ENCODE measurements around the gene RNF217.

RNF217 gene

DNA sequence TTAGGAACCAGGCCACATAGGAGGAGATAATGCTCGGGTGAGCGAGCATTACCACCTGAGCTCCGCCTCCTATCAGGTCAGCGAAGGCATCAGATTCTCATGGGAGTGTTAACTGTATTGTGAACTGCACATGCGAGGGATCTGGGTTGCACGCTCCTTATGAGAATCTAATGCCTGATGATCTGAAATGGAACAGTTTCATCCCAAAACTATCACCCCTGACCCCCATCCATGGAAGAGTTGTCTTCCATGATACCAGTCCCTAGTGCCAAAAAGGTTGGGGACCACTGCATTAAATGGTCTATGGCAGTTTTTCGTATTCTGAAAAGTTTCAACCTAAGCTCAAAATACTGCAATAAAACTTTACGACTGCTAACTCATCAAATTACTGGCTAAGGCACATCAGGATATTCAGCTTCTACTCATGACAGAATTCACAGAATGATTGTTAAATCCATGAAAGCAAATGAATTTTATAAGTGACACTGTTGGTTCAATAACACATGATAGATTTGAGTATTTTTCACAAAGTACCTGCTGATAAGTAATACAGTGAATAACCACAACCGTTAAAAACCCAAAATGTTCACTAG is 25.9 kb downstream of the RNF217 start:
- no peak for DNase-seq (ENCODE audit: low spot score)

DNA sequence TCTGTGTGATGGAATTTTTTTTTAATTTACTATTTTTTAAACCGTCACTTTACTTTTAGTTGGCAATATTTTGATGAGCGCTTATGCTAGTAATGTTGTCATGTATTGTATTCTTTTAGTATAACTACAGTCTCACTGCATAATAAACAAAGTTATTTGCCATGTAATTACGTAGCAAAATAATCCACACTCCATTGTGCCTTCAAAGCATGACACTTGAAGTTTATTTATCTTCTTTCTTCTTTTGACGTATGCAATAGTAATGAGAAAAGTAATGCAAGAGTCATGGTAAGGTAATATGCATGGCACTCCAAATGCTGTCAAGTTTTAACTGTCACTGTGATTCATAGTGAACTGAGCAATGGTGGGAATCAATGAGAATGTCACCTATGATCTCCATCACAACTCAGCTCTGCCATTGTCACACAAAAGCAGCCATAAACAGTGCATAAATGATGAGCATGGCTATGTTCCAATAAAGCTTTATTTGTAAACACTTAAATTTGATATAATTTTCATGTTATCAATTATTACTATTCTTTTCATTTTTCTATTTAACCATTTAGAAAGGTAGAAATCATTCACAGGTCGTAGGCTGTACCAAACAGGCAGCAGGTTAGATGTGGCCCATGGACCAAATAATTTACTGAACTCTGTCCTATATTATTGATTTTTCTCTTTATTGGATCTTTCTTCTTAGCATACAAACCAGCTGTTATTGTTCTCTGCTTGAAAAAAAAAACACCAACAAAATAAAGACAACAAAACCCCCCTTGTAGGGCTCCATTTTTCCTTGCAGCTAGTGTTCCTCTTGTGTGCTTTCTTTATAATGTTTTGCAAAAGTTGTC is 27.1 kb downstream of the RNF217 start:
- no peak for DNase-seq (ENCODE audit: low spot score)

DNA sequence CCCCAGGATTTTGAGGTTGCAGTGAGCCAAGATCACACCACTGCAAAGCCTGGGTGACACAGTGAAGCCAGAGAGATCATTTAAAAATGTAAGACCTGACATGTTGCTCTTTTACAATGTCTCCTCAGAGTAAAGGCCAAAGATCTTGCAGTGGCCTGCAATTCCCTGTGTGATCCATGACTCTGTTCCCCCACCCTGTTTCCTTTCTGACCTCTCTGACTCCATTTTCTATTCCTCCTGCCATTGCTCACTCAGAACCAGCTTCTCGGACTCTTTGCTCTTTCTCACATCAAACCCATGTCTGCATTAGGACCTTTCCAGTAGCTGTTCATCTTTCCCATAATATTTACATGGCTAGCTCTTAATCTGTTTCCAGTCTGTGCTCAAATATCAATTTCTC is 28.8 kb downstream of the RNF217 start:
- no peak for DNase-seq (ENCODE audit: low spot score)

DNA sequence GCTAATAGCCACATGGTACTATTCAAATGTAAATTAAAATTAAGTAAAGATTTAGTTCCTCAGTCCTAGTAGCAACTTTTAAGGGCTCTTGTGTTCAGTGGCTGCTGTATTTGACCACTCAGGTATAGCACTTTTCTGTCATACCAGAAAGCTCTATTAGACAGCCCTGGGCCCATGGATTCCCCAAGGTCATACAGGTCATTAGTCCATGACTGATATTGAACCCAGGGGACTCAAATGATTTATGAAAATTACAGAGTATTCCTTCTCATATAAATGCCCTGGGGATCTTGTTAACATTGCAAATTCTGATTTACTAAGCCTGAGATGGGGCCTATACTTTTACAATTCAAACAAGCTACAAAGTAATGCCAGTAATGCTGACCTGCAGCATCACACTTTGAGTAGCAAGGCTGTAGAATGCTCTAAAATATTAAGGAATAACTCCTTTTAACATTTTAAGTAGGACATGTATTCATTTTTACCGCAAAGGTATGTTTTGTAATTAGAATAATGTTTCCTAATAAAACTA is 29.6 kb downstream of the RNF217 start:
- DNase-seq (ENCODE audit: low spot score), result no peak

DNA sequence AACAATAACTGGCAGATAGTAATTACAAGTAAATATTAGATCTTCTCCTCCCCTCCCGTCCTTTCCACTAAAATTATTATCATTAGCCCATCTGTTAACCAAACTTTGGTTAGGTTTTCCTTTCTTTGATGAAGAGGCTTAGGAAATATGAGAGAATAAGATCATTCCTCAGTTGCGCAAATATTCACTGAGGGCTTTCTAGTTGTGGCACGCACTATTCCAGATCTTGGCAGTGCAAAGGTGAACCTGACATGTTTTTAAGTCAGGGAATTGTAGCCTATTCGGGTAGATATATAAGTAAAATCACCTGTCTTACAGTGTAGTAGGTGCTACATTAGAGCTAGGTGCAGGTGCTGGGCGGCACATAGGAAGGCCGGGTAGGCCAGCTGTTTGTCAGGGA is 31.1 kb downstream of the RNF217 start:
- DNase-seq (ENCODE audit: low spot score), result no peak

DNA sequence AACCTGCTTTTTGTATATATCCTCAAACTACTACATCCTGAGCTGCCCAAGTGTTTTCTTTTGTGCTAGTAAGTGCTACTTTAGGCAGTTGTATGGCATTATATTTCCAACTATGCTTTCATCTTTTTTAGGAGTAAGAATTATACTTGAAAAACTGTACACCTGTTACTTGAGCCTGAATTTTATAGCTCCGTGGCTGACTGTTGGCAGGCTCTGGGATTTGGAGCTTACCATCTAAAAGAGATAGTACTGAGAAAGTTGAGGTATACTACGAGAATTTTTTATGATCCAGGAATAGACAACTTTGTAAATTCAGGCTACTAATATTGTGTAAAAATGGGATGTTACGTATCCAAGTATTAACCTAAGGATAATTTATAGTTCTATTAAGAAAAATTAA is 32.4 kb downstream of the RNF217 start:
- DNase-seq (ENCODE audit: low spot score), result no peak

DNA sequence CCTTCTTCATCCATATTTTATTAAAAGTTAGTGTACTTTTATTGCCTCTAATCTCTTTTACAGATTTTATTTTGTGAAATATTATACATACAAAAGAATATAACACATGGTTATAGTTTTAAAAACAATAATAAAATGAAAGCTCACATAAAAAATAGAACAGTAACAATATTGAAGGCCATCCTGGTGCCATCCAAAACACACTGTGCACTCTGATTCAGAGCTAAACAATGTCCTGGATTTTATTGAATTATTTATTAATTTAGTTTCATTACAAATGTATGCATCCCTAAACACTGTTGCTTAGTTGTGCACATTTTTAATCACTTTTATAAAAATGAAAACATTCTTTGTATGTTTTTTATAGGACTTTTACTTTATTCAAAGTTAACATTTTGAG is 32.9 kb downstream of the RNF217 start:
- no peak for DNase-seq (ENCODE audit: low spot score)

DNA sequence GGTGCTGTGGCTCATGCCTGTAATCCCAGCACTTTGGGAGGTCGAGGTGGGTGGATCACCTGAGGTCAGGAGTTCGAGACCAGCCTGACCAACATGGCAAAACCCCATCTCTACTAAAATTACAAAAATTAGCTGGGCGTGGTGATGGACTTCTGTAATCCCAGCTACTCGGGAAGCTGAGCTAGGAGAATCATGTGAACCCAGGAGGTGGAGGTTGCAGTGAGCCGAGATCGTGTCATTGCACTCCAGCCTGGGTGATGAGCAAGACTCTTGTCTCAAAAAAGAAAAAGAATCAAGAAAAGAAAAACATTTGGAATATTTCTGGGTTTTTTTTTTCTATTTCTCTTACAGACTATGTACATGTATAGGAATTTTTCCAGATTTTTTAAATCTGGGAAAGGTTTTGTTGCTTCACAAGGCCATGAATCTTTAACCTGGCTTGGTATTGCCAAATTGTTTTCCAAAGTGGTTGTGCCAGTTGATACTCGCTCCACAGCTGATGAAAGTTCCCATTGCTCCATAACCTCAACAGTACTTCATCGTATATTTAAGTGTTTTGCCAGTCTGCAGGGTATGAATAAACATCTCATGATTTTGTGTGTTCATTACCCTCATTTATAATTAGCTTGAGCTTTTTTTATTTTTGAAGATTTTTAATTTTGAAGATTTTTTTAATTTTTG is 33.5 kb downstream of the RNF217 start:
- no peak for DNase-seq (ENCODE audit: low spot score)

DNA sequence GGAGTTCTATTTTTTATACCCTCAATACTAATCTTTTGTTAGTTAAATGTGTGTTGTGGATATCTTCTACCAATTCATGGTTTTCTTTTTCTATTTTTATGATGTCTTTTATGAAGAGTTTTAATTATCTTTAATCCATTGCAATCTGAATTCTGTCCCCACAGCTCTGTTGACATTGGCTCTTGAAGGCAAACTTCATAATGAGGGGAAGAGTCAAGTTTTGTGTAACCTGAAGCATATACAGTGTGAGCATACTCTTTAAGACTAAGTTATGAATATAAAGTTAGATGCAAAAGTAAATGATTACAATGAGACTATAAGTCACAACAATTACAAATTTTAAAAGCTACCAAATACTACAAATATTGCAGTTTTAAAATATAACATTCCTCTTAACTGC is 34.2 kb downstream of the RNF217 start:
- no peak for DNase-seq (ENCODE audit: low spot score)

DNA sequence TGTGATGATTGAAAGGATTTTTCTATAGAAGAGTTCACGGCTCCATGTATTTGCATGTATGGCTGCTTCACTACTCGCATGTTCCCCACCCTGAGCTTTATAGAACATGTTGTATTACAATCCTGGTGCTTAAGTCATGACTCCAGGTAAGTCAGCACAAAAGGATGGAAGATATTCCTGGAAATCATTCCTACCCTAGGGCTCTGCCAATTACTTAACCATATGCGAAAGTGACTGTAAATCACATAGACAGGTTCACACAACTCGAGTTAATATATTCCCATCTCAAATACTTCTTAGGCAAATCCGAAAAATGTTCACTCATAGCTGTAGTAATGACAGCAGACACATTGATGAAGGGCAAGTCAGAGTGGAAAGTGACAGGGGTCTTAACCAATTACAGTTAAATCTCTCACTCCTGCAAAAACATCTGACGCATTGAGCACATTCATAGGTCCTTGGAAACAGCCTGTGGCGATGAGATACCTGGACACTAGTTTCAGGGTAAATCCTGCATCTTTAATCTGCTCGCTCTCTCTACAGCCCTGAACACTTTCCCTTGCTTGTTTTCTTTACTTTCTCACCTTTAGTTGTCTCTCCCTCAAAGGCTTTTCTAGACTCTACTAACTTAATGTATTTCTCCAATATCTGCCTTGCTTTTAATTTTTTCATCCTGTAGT is 35.1 kb downstream of the RNF217 start:
- no peak for DNase-seq (ENCODE audit: low spot score)

DNA sequence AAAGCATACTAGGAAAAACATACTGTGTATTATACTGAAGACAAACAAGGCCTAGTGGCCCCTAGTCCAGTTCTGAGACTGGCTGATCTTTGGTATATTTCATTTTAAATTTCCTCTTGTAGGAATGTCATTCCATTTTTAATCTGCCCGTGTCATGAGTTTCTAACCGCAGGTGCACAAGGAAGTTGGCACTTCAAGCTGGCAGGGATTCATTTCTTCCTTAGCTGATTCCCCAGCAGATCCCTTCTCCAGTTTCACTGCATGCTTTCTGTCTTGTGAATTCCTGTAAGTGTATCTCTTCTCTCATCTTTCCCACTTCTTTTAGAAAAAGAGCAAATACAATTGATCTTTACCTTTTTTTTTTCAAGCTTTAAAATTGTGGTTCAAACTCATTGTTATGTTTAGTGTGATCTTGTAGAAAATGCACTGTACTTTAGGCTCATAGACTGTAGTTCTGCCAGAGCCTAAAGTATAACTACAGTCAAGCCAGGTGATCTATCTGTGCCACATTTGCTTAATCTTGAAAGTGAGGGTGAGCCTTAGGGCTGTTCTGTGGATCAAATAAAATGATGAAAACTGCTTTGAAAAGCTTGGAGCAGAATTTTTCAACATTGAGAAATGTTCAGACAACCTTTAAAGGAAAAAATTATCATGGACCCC is 37.0 kb downstream of the RNF217 start:
- no peak for DNase-seq (ENCODE audit: low spot score)

DNA sequence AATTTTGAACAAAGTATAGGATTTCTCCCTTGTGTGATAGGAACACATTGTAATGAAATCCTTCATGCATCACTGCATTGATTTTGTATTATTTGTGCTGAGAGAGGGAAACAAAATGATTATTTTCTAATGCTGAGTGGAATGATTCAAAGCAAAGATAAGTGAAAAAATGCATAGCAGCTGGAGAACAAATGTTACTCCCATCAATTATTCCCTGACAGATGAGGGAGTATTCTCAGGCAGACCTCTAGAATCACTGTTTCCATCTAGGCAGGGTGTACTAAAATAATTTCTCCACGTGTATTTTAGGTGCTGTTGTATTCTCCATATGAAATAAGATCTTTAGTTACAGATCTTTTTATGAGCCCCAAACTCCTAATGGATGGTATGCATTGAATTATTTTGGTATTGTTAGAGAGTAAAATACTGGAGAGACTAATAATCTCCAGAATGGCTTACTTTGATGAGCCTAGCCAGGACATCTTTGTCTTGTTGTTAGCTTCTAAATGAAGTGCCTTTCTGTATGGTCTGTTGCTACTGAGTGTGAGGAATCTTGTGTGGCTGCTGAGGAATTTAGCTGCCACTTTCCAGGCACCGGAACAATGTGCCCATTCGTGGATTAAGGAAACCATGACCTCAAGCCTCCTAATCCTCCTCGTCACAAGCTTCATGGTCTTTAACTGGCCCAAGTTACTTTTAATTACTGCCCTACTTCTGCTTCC is 39.6 kb downstream of the RNF217 start:
- no peak for DNase-seq (ENCODE audit: low spot score)

DNA sequence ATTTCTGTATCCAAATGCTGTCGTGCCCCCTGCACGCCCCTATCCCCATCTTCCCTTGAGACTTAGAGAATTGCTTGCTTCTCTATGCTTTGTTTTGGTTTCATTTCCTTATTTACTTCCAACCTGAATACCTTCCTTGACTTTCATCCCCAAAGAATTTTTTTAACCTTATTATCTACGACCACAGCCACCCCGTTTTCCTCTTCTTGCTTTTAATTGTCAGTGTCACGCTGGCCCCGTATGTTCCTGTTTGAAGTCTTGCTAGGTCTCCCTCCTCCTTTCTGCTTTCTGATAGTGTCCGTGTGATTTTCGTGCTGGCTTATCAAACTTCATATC is 40.1 kb downstream of the RNF217 start:
- DNase-seq (ENCODE audit: low spot score), result no peak

DNA sequence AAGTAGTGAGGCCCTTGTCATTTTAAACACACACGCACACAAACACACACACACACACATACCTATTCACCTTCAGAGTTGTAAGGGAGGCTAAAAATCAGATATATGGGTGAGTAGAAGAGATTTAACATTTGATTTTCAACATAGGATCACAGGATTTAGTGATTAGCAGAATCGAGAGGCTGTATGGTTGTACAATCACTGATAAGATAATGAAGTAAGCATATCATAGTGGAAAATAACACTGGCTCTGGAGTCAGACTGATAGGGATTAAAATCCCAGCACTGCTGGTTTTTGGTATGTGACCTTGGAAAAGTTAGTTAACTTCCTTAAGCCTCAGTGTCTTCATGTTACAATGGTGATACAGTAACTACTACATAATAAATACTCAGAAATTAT is 40.8 kb downstream of the RNF217 start:
- DNase-seq (ENCODE audit: low spot score), result no peak

DNA sequence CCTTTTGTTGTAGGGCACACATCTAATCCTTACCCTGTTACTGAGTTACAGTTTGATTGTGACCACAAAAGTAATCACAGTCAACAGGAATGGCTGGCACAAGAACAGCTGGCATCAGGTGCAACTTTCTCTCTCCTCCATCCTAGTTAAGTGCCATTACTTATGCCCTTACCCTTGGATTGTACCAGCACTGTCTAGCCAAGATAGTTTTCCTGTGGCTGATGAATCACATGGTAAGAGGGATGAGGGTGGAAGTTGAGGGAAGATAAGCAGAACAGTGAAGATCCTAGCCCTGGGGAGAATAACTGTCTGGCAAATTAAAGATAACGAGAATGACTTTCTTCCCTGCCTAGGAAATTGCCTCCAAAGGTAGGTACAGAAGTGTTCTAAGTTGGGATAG is 42.0 kb downstream of the RNF217 start:
- DNase-seq (ENCODE audit: low spot score), result no peak

DNA sequence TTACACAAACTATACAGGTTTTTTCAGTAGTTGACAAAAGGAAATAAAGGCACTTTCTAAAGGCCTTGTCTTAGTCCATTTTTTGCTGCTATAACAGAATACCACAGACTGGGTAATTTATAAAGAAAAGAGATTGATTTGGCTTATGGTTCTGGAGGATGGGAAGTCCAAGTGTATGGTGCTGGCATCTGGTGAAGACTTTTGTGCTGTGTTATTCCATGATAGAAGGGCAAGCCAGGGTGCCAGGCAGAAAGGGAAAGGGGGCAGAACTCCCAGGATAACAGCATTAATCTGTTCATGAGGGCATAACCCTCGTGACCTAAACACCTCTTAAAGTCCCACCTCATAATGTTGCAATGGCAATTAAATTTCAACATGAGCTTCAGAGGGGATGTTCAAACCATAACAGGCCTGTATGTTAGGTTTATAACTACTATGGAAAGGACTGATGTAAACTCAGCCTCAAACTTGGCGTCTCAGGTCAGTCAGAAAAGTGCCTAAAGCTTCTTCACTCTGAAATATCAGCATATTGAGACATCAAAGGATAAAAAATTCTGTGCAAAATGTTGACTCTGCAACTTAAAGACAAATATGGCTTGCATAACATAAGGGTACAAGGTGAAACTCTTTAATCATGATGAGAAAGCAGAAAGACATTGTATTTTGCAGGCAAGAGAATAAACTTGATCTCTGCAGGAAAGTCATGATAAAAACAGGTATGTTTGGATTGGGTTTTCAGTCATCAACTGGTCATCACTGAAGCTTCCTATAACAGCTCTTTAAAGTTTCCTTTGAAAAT is 42.8 kb downstream of the RNF217 start:
- DNase-seq (ENCODE audit: low spot score), result no peak

DNA sequence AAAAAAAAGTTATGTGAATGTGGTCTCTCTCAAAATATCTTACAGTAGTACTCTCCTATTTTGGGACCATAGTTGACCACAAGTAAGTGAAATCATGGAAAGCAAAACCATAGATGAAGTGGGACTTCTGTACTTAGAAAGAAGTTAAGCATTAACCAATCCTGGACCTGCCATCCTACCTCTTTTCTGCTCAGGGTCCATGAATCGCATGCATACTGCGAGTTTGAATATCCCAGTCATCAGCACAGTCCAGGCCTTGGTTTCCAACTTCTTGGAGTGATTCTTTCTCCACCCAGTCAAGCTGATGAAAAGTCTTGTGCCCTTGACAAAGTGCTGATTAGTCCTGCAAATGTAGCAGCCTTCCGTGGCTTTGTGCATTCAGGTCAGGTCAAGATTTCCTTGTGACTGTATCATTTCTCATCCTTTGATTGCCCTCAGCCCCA is 46.0 kb downstream of the RNF217 start:
- no peak for DNase-seq (ENCODE audit: low spot score)

DNA sequence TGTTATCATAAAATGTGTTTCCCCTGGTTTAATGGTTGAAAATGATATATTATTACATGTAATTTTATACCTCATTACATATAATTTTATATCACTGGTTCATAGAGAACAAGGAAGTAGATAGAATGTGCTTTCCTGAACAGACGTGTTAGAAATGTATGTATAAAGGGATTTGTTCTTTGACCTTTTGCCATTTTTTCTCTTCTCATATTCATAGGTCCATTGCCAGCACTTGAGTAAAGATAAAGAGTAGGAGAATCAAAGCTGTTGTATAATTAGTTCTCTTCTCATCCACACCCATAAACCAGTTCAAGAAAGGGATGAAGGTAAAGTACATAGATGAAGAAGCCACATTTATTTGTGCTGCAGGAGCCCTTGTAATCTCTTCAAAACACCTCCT is 46.7 kb downstream of the RNF217 start:
- DNase-seq (ENCODE audit: low spot score), result no peak

DNA sequence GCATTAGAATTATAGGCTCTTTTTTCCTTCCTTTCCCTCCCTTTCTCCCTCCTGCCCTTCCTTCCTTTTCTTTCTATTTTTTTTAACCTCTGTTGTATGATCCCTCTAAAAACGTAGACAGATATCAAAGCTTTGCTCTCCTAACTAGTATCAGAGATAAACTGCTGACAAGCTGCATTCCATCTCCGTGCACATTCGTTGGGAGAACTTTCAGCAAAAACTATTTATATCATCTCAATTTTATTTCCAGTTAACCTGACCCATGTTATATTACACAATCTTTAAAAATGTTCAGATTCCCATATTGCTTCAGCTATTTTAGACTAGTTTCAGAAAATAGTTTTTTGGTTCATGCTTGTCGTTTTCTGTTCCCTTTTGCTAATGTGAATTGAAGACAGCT is 47.3 kb downstream of the RNF217 start:
- DNase-seq (ENCODE audit: low spot score), result no peak

DNA sequence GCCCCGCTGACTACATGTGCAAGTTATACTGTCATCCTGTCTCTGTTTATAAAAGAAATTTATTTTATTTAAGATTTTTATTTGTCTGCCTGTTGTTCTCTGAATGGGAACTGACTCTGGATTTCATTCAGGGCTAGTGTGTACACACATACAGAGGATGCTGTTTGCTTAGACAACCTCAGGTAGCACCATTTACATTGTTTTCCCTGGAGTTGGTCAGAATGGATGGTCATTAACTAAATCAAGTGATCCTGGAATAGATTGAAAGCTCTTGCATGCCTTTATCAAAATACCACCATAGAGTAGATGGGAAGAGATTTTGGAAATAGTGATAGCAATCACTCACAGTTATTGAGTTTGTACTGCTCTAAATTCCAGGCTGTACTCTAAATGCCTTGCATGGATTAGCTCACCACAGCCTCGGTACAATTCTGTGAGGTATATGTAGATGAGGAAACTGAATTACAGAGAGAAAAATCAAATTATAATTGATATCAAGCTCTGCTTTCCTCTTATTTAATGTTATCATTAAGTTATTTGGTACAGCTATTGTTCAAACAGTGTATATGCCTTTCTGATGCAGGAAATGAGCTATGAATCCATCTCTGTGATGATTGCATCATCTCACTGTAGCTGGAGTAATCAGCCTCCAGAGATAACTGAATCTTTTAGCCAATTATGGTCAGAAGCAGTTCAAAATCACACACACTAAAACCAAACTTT is 51.9 kb downstream of the RNF217 start:
- no peak for DNase-seq (ENCODE audit: low spot score)

All from HuH-7.5 (cell line).